ENCODE results near the gene KCNE5.
"Not testable (repeated sequence)": the region's sequence is repeated elsewhere in the genome, so short reads cannot be mapped to it uniquely, and the experiment has no call there.

The KCNE5 gene

DNA sequence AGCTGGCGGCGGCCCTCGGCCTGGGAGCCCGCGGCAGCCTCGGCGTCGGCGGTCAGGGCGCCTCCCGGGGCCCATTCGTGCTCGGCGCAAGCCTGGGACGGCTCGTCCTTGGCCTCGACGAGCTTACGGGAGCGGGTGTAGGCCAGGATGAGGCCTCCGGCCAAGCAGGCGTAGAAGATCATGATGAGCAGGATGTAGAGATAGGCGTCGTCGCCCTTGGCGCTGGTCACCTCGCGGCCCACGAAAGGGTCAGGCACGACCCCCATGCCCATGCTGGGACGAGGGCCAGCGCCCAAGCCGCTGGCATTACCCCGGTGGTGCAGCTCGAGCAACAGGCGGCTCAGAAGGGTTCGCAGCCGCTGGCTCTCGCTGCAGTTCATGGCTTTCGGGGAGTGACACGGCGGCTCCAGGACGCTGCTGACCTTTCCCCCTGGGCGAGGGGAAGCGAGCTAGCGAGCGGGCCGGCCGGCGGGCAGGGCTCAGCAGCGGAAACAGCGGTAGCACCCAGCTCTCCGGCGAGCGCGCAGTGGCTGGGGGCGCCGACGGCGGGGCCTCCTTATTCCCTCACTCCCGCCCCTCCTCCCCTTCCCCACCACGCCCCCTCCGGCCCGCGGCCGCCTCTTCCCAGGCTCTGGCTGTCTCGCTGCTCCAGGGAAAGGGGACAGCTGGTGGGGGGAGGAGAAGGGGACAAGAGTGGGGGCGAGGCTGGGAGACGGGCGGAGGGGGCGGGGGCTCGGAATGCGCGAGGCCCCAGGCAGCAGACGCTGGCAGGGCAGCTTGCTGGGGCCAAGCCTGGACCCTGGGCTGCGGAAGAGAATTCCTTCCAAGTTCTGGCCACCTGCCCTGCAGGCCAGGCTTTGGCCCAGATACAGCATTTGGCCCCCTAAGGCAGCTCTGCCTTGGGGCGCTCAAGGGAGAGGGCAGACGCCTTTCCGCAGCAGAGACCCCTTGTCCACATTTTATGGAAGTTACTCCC lies at the start of gene KCNE5:
Gene KCNE5, minus strand, starts transcription at position 532 of the 976 bp plus-strand sequence. Its CDS starts 152 bp downstream, at position 380.
- Mint-ChIP-seq H3K4me1 (peaks cover 42% of the 10 kb centered on the region), H3K27ac (peak within 1 kb of the TSS; percentile 53 to 79 (median 67)), H3K9me3 (peaks cover 4% of the 10 kb centered on the region), H3K27me3 (ENCODE audit: low read depth) (no peaks in the 10 kb centered on the region), H3K4me3 (peak within 1 kb of the TSS; percentile 68 to 79 (median 74)), H3K36me3 (ENCODE audit: low read depth) (peaks cover 4% of the 10 kb centered on the region)
- no peak for TF ChIP-seq CTCF (IDR thresholded peaks at IDR 0.05; ENCODE audit: unreplicated experiment in 3 of 3)

- H3K36me3 Mint-ChIP-seq (ENCODE audit: low read depth) = peaks cover 70% of the 10 kb centered on the region
- TF ChIP-seq CTCF (IDR thresholded peaks at IDR 0.05; ENCODE audit: unreplicated experiment in 3 of 3) = no peak
- no peaks in the 10 kb centered on the region for H3K4me1 Mint-ChIP-seq
- H3K9me3 Mint-ChIP-seq = peaks cover 3% of the 10 kb centered on the region
- H3K27me3 Mint-ChIP-seq (ENCODE audit: low read depth) = no peaks in the 10 kb centered on the region
- no peak overlapping the region for H3K27ac Mint-ChIP-seq
- H3K4me3 Mint-ChIP-seq = no peak overlapping the region
Observed at GRCh38 chrX:109672239-109672638, 47.3 kb upstream of the KCNE5 start.

GRCh38 chrX:109671170-109671569 lies 46.2 kb upstream of the KCNE5 start:
- not testable (repeated sequence) for H3K4me1 Mint-ChIP-seq; H3K4me3 Mint-ChIP-seq; H3K27ac Mint-ChIP-seq; H3K27me3 Mint-ChIP-seq (ENCODE audit: low read depth); H3K9me3 Mint-ChIP-seq
- peaks cover 76% of the 10 kb centered on the region for H3K36me3 Mint-ChIP-seq (ENCODE audit: low read depth)

DNA sequence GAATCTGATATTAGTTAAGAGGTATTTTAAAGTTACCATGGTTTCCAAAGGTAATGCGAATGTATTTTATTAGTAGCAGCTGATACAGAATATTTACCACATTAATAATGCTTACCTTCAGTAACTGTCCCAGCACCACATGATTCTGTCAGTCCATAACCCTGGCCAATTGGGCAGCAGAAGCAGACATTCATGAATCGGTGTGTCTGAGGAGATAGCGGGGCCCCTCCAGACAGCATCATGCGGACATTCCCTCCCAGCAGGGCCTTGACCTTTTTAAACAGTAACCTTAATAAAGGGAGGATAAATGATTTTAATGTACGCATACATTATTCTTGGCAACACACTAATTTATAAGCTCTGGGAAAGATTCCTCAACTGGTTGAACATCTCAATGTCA lies 43.0 kb upstream of the KCNE5 start:
- H3K27me3 Mint-ChIP-seq (ENCODE audit: low read depth) = no peaks in the 10 kb centered on the region
- peaks cover 3% of the 10 kb centered on the region for H3K9me3 Mint-ChIP-seq
- TF ChIP-seq CTCF (IDR thresholded peaks at IDR 0.05; ENCODE audit: unreplicated experiment in 3 of 3) = no peak
- H3K4me3 Mint-ChIP-seq = no peak overlapping the region
- peaks cover 80% of the 10 kb centered on the region for H3K36me3 Mint-ChIP-seq (ENCODE audit: low read depth)
- H3K4me1 Mint-ChIP-seq = no peaks in the 10 kb centered on the region
- peak overlapping the region in 1 of 3 experiments; percentile 6 for H3K27ac Mint-ChIP-seq

GRCh38 chrX:109660435-109661143 lies 35.6 kb upstream of the KCNE5 start:
- H3K4me1 Mint-ChIP-seq = peaks cover 9% of the 10 kb centered on the region
- no peaks in the 10 kb centered on the region for H3K27me3 Mint-ChIP-seq (ENCODE audit: low read depth)
- no peak overlapping the region for H3K27ac Mint-ChIP-seq
- no peak for TF ChIP-seq CTCF (IDR thresholded peaks at IDR 0.05; ENCODE audit: unreplicated experiment in 3 of 3)
- H3K4me3 Mint-ChIP-seq = no peak overlapping the region
- peaks cover 9% of the 10 kb centered on the region for H3K9me3 Mint-ChIP-seq
- peaks cover 72% of the 10 kb centered on the region for H3K36me3 Mint-ChIP-seq (ENCODE audit: low read depth)

GRCh38 chrX:109658391-109658790 lies 33.4 kb upstream of the KCNE5 start:
- Mint-ChIP-seq H3K36me3 (ENCODE audit: low read depth) (peaks cover 62% of the 10 kb centered on the region), H3K4me3 (no peak overlapping the region), H3K9me3 (peaks cover 9% of the 10 kb centered on the region), H3K27me3 (ENCODE audit: low read depth) (no peaks in the 10 kb centered on the region), H3K27ac (no peak overlapping the region), H3K4me1 (peaks cover 11% of the 10 kb centered on the region)
- TF ChIP-seq CTCF (IDR thresholded peaks at IDR 0.05; ENCODE audit: unreplicated experiment in 3 of 3) = no peak

DNA sequence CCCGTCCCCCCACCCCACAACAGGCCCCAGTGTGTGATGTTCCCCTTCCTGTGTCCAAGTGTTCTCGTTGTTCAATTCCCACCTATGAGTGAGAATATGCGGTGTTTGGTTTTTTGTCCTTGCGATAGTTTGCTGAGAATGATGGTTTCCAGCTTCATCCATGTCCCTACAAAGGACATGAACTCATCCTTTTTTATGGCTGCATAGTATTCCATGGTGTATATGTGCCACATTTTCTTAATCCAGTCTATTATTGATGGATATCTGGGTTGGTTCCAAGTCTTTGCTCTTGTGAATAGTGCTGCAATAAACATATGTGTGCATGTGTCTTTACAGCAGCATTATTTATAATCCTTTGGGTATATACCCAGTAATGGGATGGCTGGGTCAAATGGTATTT lies 32.4 kb upstream of the KCNE5 start:
- Mint-ChIP-seq H3K4me1 (peaks cover 11% of the 10 kb centered on the region), H3K36me3 (ENCODE audit: low read depth) (peaks cover 51% of the 10 kb centered on the region)
- not testable (repeated sequence) for H3K27me3 Mint-ChIP-seq (ENCODE audit: low read depth); H3K4me3 Mint-ChIP-seq; H3K9me3 Mint-ChIP-seq; H3K27ac Mint-ChIP-seq
